GM23338 (cell line): Measurements from ENCODE around the gene VSIR.

Experiments used
- CREB1 ChIP-seq: fragments of 250-450 bp; sonication (Bioruptor Pico); IDR thresholded peaks from 2 replicates; pipeline ENCODE4 v1.5.0; 2020; ENCODE audit warnings: low read depth, mild to moderate bottlenecking, moderate library complexity
- CTCF ChIP-seq, 2 experiments: fragments of 200-600 bp in 1 of 2; sonication (generic) in 1 of 2; conservative IDR thresholded peaks; 2 replicates each; pipeline versions ENCODE4 v1.5.1 to v1.6.1; 2016 to 2017; ENCODE audit warnings: antibody characterized with exemption in 2 of 2, low read depth in 2 of 2, mild to moderate bottlenecking in 2 of 2, moderate library complexity in 1 of 2
- EZH2 ChIP-seq: fragments of 200-600 bp; sonication (generic); IDR thresholded peaks from one replicate; pipeline ENCODE4 v1.8.0; 2017; ENCODE audit warnings: antibody characterized with exemption, mild to moderate bottlenecking, low read depth; ENCODE audit not compliant: unreplicated experiment
- EZH2phosphoT487 ChIP-seq: fragments of 200-600 bp; sonication (generic); IDR thresholded peaks from one replicate; pipeline ENCODE4 v1.8.1; 2018; ENCODE audit warnings: antibody characterized with exemption; ENCODE audit not compliant: unreplicated experiment
- JUNB ChIP-seq: IDR thresholded peaks from one replicate; pipeline ENCODE4 v1.6.1; 2016; ENCODE audit warnings: antibody characterized with exemption; ENCODE audit not compliant: unreplicated experiment
- POLR2AphosphoS5 ChIP-seq: IDR thresholded peaks from 2 replicates; pipeline ENCODE4 v1.6.1; 2016; ENCODE audit warnings: antibody characterized with exemption, low read depth
- REST ChIP-seq: IDR thresholded peaks from one replicate; pipeline ENCODE4 v1.6.1; 2018; ENCODE audit warnings: antibody characterized with exemption; ENCODE audit not compliant: unreplicated experiment
- ZNF114 ChIP-seq: fragments of 250-450 bp; sonication (Bioruptor Pico); IDR thresholded peaks from 2 replicates; pipeline ENCODE4 v1.5.0; 2020; ENCODE audit warnings: mild to moderate bottlenecking, moderate library complexity
- ZNF331 ChIP-seq: fragments of 250-450 bp; sonication (Bioruptor Pico); IDR thresholded peaks from 2 replicates; pipeline ENCODE4 v1.5.0; 2020; ENCODE audit warnings: low read depth, mild to moderate bottlenecking, moderate library complexity

DNA sequence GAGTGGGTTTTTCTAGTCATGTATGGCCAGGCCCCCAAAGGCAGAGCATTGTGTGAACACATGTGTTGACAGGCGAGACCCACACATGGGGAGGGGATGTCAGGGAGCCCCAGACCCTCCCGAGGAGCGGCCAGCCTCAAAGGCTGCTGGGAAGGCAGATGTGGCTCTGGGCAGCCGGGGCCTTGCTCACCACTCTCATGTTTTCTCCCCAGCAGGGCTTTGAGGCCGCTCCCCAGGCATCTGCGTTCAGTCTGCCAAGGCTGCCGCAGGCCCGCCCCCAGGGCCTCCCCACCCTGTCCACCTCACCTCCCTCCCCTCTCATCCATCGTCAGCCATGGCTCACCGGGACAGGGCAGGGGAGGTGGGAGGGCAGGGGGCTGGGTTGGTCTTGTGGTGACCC is 16.6 kb upstream of the VSIR start:
- no peak for TF ChIP-seq EZH2
- no peak for TF ChIP-seq REST
- TF ChIP-seq POLR2AphosphoS5, result no peak
- no peak for TF ChIP-seq CTCF (conservative IDR thresholded peaks at IDR 0.05; ENCODE audit: low read depth in 2 of 2)
- TF ChIP-seq ZNF331 (CRISPR knock-in tag), result no peak
- no peak for TF ChIP-seq EZH2phosphoT487
- no peak for TF ChIP-seq ZNF114
- no peak for TF ChIP-seq CREB1 (CRISPR knock-in tag)
- no peak for TF ChIP-seq JUNB
